ENCODE results near the gene SYK.

SYK gene

DNA sequence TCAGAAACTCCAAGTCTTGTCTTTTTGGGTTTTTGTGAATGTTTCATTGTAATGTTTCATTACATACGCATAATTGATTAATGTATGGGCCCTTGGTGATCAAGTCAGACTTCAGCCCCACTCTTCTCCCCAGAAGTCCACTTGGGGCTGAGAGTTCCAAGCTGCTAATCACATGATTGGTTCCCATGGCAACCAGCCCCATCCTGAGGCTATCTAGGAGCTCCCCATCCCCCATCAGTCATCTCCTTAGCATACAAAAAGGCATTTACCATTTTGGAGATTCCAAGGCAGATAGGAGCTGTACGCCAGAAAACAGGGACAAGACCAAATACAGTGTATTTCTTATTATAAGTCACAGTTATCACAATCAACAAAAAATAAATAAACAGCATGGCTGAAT is 22.9 kb upstream of the SYK start:
- H3K4ac ChIP-seq (ENCODE audit: low read depth in 1 of 2, low read length in 2 of 2) = no peak overlapping the region
- H2BK120ac ChIP-seq (ENCODE audit: low read depth, low read length) = no peak overlapping the region
- peaks cover 0 to 3% of the 10 kb centered on the region in 2 experiments for H3K27me3 ChIP-seq (ENCODE audit: control insufficient read depth in 1 of 2, insufficient read depth in 1 of 2, low read length in 2 of 2)
- H2BK12ac ChIP-seq (ENCODE audit: low read length in 2 of 2) = no peak overlapping the region
- 97% methylated on average over 2 of the region's 2 CpGs for WGBS
- DNase-seq = no peak
- no peak overlapping the region for H3K4me3 ChIP-seq (ENCODE audit: insufficient read depth in 1 of 2, low read depth in 1 of 2, low read length in 2 of 2)
- H2BK5ac ChIP-seq (ENCODE audit: low read depth, low read length, poor library complexity, severe bottlenecking) = no peak overlapping the region
- no peak overlapping the region for H3K9ac ChIP-seq (ENCODE audit: low read length)
- no peak overlapping the region for H2BK15ac ChIP-seq (ENCODE audit: low read depth, poor library complexity, severe bottlenecking)
- no peak overlapping the region for H3K4me2 ChIP-seq (ENCODE audit: low read length, poor library complexity, severe bottlenecking)
- H3K14ac ChIP-seq (ENCODE audit: low read length in 2 of 2) = no peak overlapping the region
- no peak overlapping the region for H3K27ac ChIP-seq (ENCODE audit: low read length, poor library complexity, severe bottlenecking)
- H2AFZ ChIP-seq (ENCODE audit: low read depth, low read length) = no peak overlapping the region
- H3K4me1 ChIP-seq (ENCODE audit: control insufficient read depth, insufficient read depth, low read depth, low read length) = no peaks in the 10 kb centered on the region
- no peak overlapping the region for H4K8ac ChIP-seq (ENCODE audit: low read length)
- H3K36me3 ChIP-seq (ENCODE audit: control insufficient read depth in 1 of 2, insufficient read depth in 2 of 2, low read depth in 1 of 2, low read length in 2 of 2) = no peaks in the 10 kb centered on the region
- H4K91ac ChIP-seq (ENCODE audit: low read length) = no peak overlapping the region
- no peak overlapping the region for H3K18ac ChIP-seq (ENCODE audit: low read depth in 1 of 2, low read length in 2 of 2)
- no peak overlapping the region for H2AK5ac ChIP-seq (ENCODE audit: low read length, severe bottlenecking)
- no peak overlapping the region for H3K23ac ChIP-seq (ENCODE audit: low read length in 2 of 2)
- H3K9me3 ChIP-seq (ENCODE audit: control insufficient read depth, low read length) = no peaks in the 10 kb centered on the region
- H3K79me1 ChIP-seq (replicated peaks; ENCODE audit: low read length, poor library complexity, severe bottlenecking) = no peaks in the 10 kb centered on the region

DNA sequence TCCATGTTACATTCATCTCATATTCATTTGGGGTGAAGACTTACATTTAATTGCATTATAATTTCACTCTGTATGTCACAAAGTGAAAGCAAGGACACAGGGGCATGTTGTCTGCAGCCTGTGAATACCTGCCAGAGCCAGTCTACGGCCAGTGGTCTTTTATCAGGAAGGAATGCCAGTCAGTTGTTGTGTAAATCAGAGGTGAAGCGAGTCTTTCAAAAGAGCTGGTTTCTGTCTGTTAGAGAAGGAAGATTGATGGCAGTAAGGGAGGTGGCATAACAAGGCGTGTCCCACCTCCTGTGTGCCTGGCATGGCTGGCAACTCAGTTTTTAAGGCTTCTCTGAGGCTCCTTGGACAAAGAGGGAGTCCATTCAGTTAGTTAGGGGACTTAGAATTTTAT is 18.1 kb upstream of the SYK start:
- Histone ChIP-seq H3K4me3 (ENCODE audit: insufficient read depth in 1 of 2, low read depth in 1 of 2, low read length in 2 of 2) (no peak overlapping the region), H2BK15ac (ENCODE audit: low read depth, poor library complexity, severe bottlenecking) (no peak overlapping the region), H3K14ac (ENCODE audit: low read length in 2 of 2) (no peak overlapping the region), H4K91ac (ENCODE audit: low read length) (no peak overlapping the region), H3K23ac (ENCODE audit: low read length in 2 of 2) (no peak overlapping the region), H3K36me3 (ENCODE audit: control insufficient read depth in 1 of 2, insufficient read depth in 2 of 2, low read depth in 1 of 2, low read length in 2 of 2) (no peaks in the 10 kb centered on the region), H3K4me2 (ENCODE audit: low read length, poor library complexity, severe bottlenecking) (no peak overlapping the region), H2AFZ (ENCODE audit: low read depth, low read length) (no peak overlapping the region), H4K8ac (ENCODE audit: low read length) (no peak overlapping the region), H2BK120ac (ENCODE audit: low read depth, low read length) (no peak overlapping the region), H2BK5ac (ENCODE audit: low read depth, low read length, poor library complexity, severe bottlenecking) (no peak overlapping the region), H3K79me1 (replicated peaks; ENCODE audit: low read length, poor library complexity, severe bottlenecking) (no peaks in the 10 kb centered on the region), H3K27ac (ENCODE audit: low read length, poor library complexity, severe bottlenecking) (no peak overlapping the region), H3K9me3 (ENCODE audit: control insufficient read depth, low read length) (no peaks in the 10 kb centered on the region), H3K4ac (ENCODE audit: low read depth in 1 of 2, low read length in 2 of 2) (no peak overlapping the region), H2BK12ac (ENCODE audit: low read length in 2 of 2) (no peak overlapping the region), H3K4me1 (ENCODE audit: control insufficient read depth, insufficient read depth, low read depth, low read length) (no peaks in the 10 kb centered on the region), H2AK5ac (ENCODE audit: low read length, severe bottlenecking) (no peak overlapping the region), H3K27me3 (ENCODE audit: control insufficient read depth in 1 of 2, insufficient read depth in 1 of 2, low read length in 2 of 2) (peaks cover 0 to 5% of the 10 kb centered on the region in 2 experiments), H3K18ac (ENCODE audit: low read depth in 1 of 2, low read length in 2 of 2) (no peak overlapping the region), H3K9ac (ENCODE audit: low read length) (no peak overlapping the region)
- 68% methylated on average over 3 of the region's 3 CpGs for WGBS
- no peak for DNase-seq

DNA sequence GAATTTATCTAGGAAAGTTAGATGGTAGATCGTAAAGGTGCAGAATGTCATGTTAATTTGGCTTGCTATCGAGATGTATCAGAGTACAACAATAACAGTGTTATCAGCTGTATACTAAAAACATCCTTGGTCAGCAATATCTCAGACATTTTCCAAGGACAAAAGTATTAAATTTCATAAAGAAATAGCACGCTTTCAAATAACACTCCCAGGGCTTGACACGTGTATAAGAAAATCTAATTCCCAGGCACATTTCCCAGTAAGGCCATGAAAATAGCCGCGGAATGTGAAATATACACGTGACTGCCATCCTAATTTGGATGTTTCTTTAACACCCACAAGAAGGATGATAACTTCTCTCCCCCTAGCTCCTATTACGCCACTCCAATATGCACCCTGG is 17.7 kb upstream of the SYK start:
- Histone ChIP-seq H3K36me3 (ENCODE audit: control insufficient read depth in 1 of 2, insufficient read depth in 2 of 2, low read depth in 1 of 2, low read length in 2 of 2) (no peaks in the 10 kb centered on the region), H3K9ac (ENCODE audit: low read length) (no peak overlapping the region), H3K14ac (ENCODE audit: low read length in 2 of 2) (no peak overlapping the region), H2BK15ac (ENCODE audit: low read depth, poor library complexity, severe bottlenecking) (no peak overlapping the region), H4K91ac (ENCODE audit: low read length) (no peak overlapping the region), H3K27me3 (ENCODE audit: control insufficient read depth in 1 of 2, insufficient read depth in 1 of 2, low read length in 2 of 2) (peaks cover 0 to 5% of the 10 kb centered on the region in 2 experiments), H3K79me1 (replicated peaks; ENCODE audit: low read length, poor library complexity, severe bottlenecking) (no peaks in the 10 kb centered on the region), H2BK120ac (ENCODE audit: low read depth, low read length) (no peak overlapping the region), H3K18ac (ENCODE audit: low read depth in 1 of 2, low read length in 2 of 2) (no peak overlapping the region), H3K4me2 (ENCODE audit: low read length, poor library complexity, severe bottlenecking) (no peak overlapping the region), H4K8ac (ENCODE audit: low read length) (no peak overlapping the region), H2AFZ (ENCODE audit: low read depth, low read length) (no peak overlapping the region), H3K4me1 (ENCODE audit: control insufficient read depth, insufficient read depth, low read depth, low read length) (no peaks in the 10 kb centered on the region), H2BK12ac (ENCODE audit: low read length in 2 of 2) (no peak overlapping the region), H3K23ac (ENCODE audit: low read length in 2 of 2) (no peak overlapping the region), H3K4ac (ENCODE audit: low read depth in 1 of 2, low read length in 2 of 2) (no peak overlapping the region), H3K9me3 (ENCODE audit: control insufficient read depth, low read length) (no peaks in the 10 kb centered on the region), H3K27ac (ENCODE audit: low read length, poor library complexity, severe bottlenecking) (no peak overlapping the region), H3K4me3 (ENCODE audit: insufficient read depth in 1 of 2, low read depth in 1 of 2, low read length in 2 of 2) (no peak overlapping the region), H2AK5ac (ENCODE audit: low read length, severe bottlenecking) (no peak overlapping the region), H2BK5ac (ENCODE audit: low read depth, low read length, poor library complexity, severe bottlenecking) (no peak overlapping the region)
- DNase-seq = no peak
- WGBS = 80% methylated on average over 7 of the region's 8 CpGs

DNA sequence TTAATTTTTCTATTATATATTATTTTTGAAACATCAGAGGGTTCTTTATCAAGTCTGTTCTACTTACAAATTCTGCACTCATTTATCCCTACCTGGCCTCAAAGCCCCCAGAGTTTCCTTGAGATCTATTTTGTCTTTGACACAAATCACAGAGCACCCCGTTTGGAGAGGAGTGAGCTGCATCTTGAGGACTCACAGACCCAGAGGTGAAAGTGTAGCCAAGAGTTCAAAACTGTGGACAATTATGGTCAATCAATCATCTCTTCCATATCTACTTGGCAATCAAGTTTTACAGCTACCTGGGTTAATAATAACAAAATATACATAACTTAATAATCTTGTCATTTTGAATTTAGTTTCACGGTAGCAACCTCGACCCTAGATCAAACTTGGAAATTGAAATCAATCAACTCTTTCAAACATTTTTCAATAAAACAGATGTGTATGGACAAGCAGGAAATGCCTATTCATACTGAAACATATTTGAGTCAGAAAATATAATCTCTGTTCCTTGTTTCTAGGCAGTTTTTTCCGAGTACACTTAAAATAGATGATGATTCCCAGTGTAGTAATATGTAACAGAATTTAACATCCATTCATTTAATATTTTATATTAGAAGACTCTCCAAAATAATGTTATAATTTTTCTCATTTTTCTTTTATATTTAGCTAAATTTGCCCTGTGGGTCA is 13.7 kb upstream of the SYK start:
- Histone ChIP-seq H2AFZ (ENCODE audit: low read depth, low read length) (no peak overlapping the region), H2BK15ac (ENCODE audit: low read depth, poor library complexity, severe bottlenecking) (no peak overlapping the region), H3K4me2 (ENCODE audit: low read length, poor library complexity, severe bottlenecking) (no peak overlapping the region), H3K18ac (ENCODE audit: low read depth in 1 of 2, low read length in 2 of 2) (no peak overlapping the region), H3K36me3 (ENCODE audit: control insufficient read depth in 1 of 2, insufficient read depth in 2 of 2, low read depth in 1 of 2, low read length in 2 of 2) (no peaks in the 10 kb centered on the region), H4K91ac (ENCODE audit: low read length) (no peak overlapping the region), H3K4me3 (ENCODE audit: insufficient read depth in 1 of 2, low read depth in 1 of 2, low read length in 2 of 2) (no peak overlapping the region), H3K23ac (ENCODE audit: low read length in 2 of 2) (no peak overlapping the region), H3K14ac (ENCODE audit: low read length in 2 of 2) (no peak overlapping the region), H2AK5ac (ENCODE audit: low read length, severe bottlenecking) (no peak overlapping the region), H3K9me3 (ENCODE audit: control insufficient read depth, low read length) (no peaks in the 10 kb centered on the region), H3K9ac (ENCODE audit: low read length) (no peak overlapping the region), H3K4ac (ENCODE audit: low read depth in 1 of 2, low read length in 2 of 2) (no peak overlapping the region), H3K27ac (ENCODE audit: low read length, poor library complexity, severe bottlenecking) (no peak overlapping the region), H2BK12ac (ENCODE audit: low read length in 2 of 2) (no peak overlapping the region), H3K27me3 (ENCODE audit: control insufficient read depth in 1 of 2, insufficient read depth in 1 of 2, low read length in 2 of 2) (peaks cover 0 to 9% of the 10 kb centered on the region in 2 experiments), H4K8ac (ENCODE audit: low read length) (no peak overlapping the region), H3K79me1 (replicated peaks; ENCODE audit: low read length, poor library complexity, severe bottlenecking) (no peaks in the 10 kb centered on the region), H2BK5ac (ENCODE audit: low read depth, low read length, poor library complexity, severe bottlenecking) (no peak overlapping the region), H3K4me1 (ENCODE audit: control insufficient read depth, insufficient read depth, low read depth, low read length) (no peaks in the 10 kb centered on the region), H2BK120ac (ENCODE audit: low read depth, low read length) (no peak overlapping the region)
- 50% methylated on average over 1 of the region's 4 CpGs for WGBS
- no peak for DNase-seq

Data from mesenchymal stem cell (in vitro differentiated cells and primary cell).